ENCODE results near the gene UPK1A. TPM values are rescaled to one million over a fixed set of nuclear protein-coding genes. Genes with fewer than 3 reads are reported as not detected.

UPK1A gene
- 0.39 TPM in 1 of 2 replicates, not detected in the other for total RNA-seq

GRCh38 chr19:35666251-35666913, at the start of gene UPK1A:
Gene UPK1A, plus strand, starts transcription at chr19:35666517. Its CDS starts 296 bp downstream, at chr19:35666813.

GRCh38 chr19:35628565-35629331, 37.6 kb upstream of the UPK1A start, which contains the start of gene RBM42:
Gene RBM42, plus strand, starts transcription at chr19:35629036. Its CDS starts 118 bp downstream, at chr19:35629154.

GRCh38 chr19:35641515-35642151, 24.7 kb upstream of the UPK1A start, which contains the start of gene ETV2:
Gene ETV2, plus strand, starts transcription at chr19:35641745. Its CDS starts 716 bp downstream, at chr19:35642461.

GRCh38 chr19:35648017-35648961, 18.0 kb upstream of the UPK1A start, which contains the start of gene COX6B1:
Gene COX6B1, plus strand, starts transcription at chr19:35648323. Its CDS starts 2,921 bp downstream, at chr19:35651244.

GRCh38 chr19:35704218-35704617, 37.9 kb downstream of the UPK1A start, which contains the start of gene ZBTB32:
Gene ZBTB32, plus strand, starts transcription at chr19:35704558. Its CDS starts 10,069 bp downstream, at chr19:35714627.

GRCh38 chr19:35717665-35718344, 51.5 kb downstream of the UPK1A start, which contains the start of gene KMT2B:
Gene KMT2B, plus strand, starts transcription at chr19:35718003. Its CDS starts 16 bp downstream, at chr19:35718019.

Other genes starting within 250 kb of the UPK1A start
- not detected in 2 replicates for gene FFAR2, start 218.3 kb upstream of the UPK1A start, total RNA-seq
- not detected in 2 replicates for gene KRTDAP, start 176.1 kb upstream of the UPK1A start, total RNA-seq
- gene DMKN, start 152.9 kb upstream of the UPK1A start, total RNA-seq: 19.2 and 24.3 TPM in 2 replicates
- gene SBSN, start 138.2 kb upstream of the UPK1A start, total RNA-seq: not detected in 2 replicates
- not detected in 2 replicates for gene GAPDHS, start 133.1 kb upstream of the UPK1A start, total RNA-seq
- 83.2 and 109 TPM in 2 replicates for gene TMEM147, start 120.9 kb upstream of the UPK1A start, total RNA-seq
- gene ATP4A, start 102.9 kb upstream of the UPK1A start, total RNA-seq: not detected in 2 replicates
- gene PMIS2, start 80.3 kb upstream of the UPK1A start, total RNA-seq: not detected in 2 replicates
- gene HAUS5, start 53.8 kb upstream of the UPK1A start, total RNA-seq: 8.4 and 9.0 TPM in 2 replicates
- 49.5 and 79.6 TPM in 2 replicates for gene RBM42, start 37.5 kb upstream of the UPK1A start, total RNA-seq
- 0.79 TPM in 1 of 2 replicates, not detected in the other for gene ETV2, start 24.8 kb upstream of the UPK1A start, total RNA-seq
- gene COX6B1, start 18.2 kb upstream of the UPK1A start, total RNA-seq: 268 and 559 TPM in 2 replicates
- not detected in 2 replicates for gene ZBTB32, start 38.0 kb downstream of the UPK1A start, total RNA-seq
- gene KMT2B, start 51.5 kb downstream of the UPK1A start, total RNA-seq: 9.7 and 14.5 TPM in 2 replicates
- gene IGFLR1, start 75.9 kb downstream of the UPK1A start, total RNA-seq: 2.0 and 3.5 TPM in 2 replicates
- 12.7 and 18.8 TPM in 2 replicates for gene U2AF1L4, start 78.9 kb downstream of the UPK1A start, total RNA-seq
- 13.7 TPM in 2 replicates for gene PSENEN, start 79.1 kb downstream of the UPK1A start, total RNA-seq
- gene LIN37, start 82.1 kb downstream of the UPK1A start, total RNA-seq: 41.9 and 45.1 TPM in 2 replicates
- gene HSPB6, start 90.5 kb downstream of the UPK1A start, total RNA-seq: 4.3 and 22.8 TPM in 2 replicates
- 20.0 and 28.6 TPM in 2 replicates for gene PROSER3, start 91.7 kb downstream of the UPK1A start, total RNA-seq
- gene ARHGAP33, start 109.0 kb downstream of the UPK1A start, total RNA-seq: 8.7 and 14.5 TPM in 2 replicates
- not detected in 2 replicates for gene PRODH2, start 146.3 kb downstream of the UPK1A start, total RNA-seq
- gene NPHS1, start 186.0 kb downstream of the UPK1A start, total RNA-seq: not detected in 2 replicates
- 0.39 TPM in 1 of 2 replicates, not detected in the other for gene KIRREL2, start 190.4 kb downstream of the UPK1A start, total RNA-seq
- gene APLP1, start 202.1 kb downstream of the UPK1A start, total RNA-seq: 5.5 and 9.1 TPM in 2 replicates
- gene NFKBID, start 234.0 kb downstream of the UPK1A start, total RNA-seq: 5.6 and 16.5 TPM in 2 replicates
- gene HCST, start 236.0 kb downstream of the UPK1A start, total RNA-seq: 3.1 and 3.5 TPM in 2 replicates
- gene TYROBP, start 241.8 kb downstream of the UPK1A start, total RNA-seq: not detected in 2 replicates